AG09309 (cell line): ENCODE results near the gene MKS1.
A peak's percentile ranks its signal among the peaks of the same experiment; 100 is the strongest.

ENCODE experiments used
- DNase-seq: peaks from one replicate; pipeline ENCODE4 v3.0.0-alpha.2; 2010; ENCODE audit warnings: low read depth
- H3K4me3 ChIP-seq: 2 replicates; pipeline ENCODE4 v1.5.1; 2011; ENCODE audit warnings: mild to moderate bottlenecking, low read depth, low read length, moderate library complexity; ENCODE audit not compliant: control insufficient read depth
- TF ChIP-seq, protein P1 (sequence below): IDR thresholded peaks from 2 replicates; pipeline ENCODE4 v1.5.1; 2011; ENCODE audit warnings: mild to moderate bottlenecking, low read depth, low read length, inconsistent platforms; ENCODE audit not compliant: insufficient read depth, control insufficient read depth; ENCODE audit errors: missing control alignments

Gene MKS1

GRCh38 chr17:58176200-58176599 lies 42.9 kb downstream of the MKS1 start:
- TF ChIP-seq, protein P1, sequence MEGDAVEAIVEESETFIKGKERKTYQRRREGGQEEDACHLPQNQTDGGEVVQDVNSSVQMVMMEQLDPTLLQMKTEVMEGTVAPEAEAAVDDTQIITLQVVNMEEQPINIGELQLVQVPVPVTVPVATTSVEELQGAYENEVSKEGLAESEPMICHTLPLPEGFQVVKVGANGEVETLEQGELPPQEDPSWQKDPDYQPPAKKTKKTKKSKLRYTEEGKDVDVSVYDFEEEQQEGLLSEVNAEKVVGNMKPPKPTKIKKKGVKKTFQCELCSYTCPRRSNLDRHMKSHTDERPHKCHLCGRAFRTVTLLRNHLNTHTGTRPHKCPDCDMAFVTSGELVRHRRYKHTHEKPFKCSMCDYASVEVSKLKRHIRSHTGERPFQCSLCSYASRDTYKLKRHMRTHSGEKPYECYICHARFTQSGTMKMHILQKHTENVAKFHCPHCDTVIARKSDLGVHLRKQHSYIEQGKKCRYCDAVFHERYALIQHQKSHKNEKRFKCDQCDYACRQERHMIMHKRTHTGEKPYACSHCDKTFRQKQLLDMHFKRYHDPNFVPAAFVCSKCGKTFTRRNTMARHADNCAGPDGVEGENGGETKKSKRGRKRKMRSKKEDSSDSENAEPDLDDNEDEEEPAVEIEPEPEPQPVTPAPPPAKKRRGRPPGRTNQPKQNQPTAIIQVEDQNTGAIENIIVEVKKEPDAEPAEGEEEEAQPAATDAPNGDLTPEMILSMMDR = no peak
- H3K4me3 ChIP-seq = no peak overlapping the region
- no peak for DNase-seq

GRCh38 chr17:58174871-58175270 lies 44.2 kb downstream of the MKS1 start:
- TF ChIP-seq, protein P1 = no peak
- no peak overlapping the region for H3K4me3 ChIP-seq
- no peak for DNase-seq

GRCh38 chr17:58172369-58173071 lies 46.5 kb downstream of the MKS1 start:
- TF ChIP-seq, protein P1 = peak; percentile 9
- DNase-seq = no peak
- H3K4me3 ChIP-seq = no peak overlapping the region

- DNase-seq = no peak
- TF ChIP-seq, protein P1 = no peak
- H3K4me3 ChIP-seq = no peak overlapping the region
Observed at GRCh38 chr17:58170622-58171021, 48.4 kb downstream of the MKS1 start.

GRCh38 chr17:58166682-58167081 lies 52.4 kb downstream of the MKS1 start, which contains the start of gene OR4D2:
OR4D2 (plus strand) TSS chr17:58166982; CDS start chr17:58169656, 2,674 bp downstream.
- no peak within 1 kb of the TSS for H3K4me3 ChIP-seq
- DNase-seq = no peak
- TF ChIP-seq, protein P1 = no peak

GRCh38 chr17:58165981-58166380 lies 53.1 kb downstream of the MKS1 start:
- DNase-seq = no peak
- no peak overlapping the region for H3K4me3 ChIP-seq
- TF ChIP-seq, protein P1 = no peak
